Cardiac muscle cell (in vitro differentiated cells and primary cell): ENCODE results near the gene LHFPL6. TPM values are rescaled to one million over a fixed set of nuclear protein-coding genes. Genes with fewer than 3 reads are reported as not detected.

Experiments
- DNase-seq, 2 donors: peaks; one replicate each; pipeline versions ENCODE4 v3.0.0 to v3.0.0-alpha.2; 2010 to 2017; ENCODE audit warnings: low read depth in 1 of 2, low spot score in 1 of 2
- H3K27ac ChIP-seq: fragments of 200-600 bp; sonication (generic); 2 replicates; pipeline ENCODE4 v1.5.1; 2016
- H3K27me3 ChIP-seq: fragments of 200-600 bp; sonication (generic); 2 replicates; pipeline ENCODE4 v1.6.0; 2016; ENCODE audit warnings: control low read depth
- H3K36me3 ChIP-seq: fragments of 200-600 bp; sonication (generic); 2 replicates; pipeline ENCODE4 v1.5.1; 2016; ENCODE audit warnings: control low read depth
- H3K4me1 ChIP-seq: fragments of 200-600 bp; sonication (generic); 2 replicates; pipeline ENCODE4 v1.8.1; 2017; ENCODE audit warnings: low read depth, mild to moderate bottlenecking, mixed run types
- H3K4me3 ChIP-seq: fragments of 200-600 bp; sonication (generic); 2 replicates; pipeline ENCODE4 v1.5.1; 2016; ENCODE audit warnings: mild to moderate bottlenecking
- H3K9me3 ChIP-seq: fragments of 200-600 bp; sonication (generic); 2 replicates; pipeline ENCODE4 v1.5.1; 2017; ENCODE audit warnings: low read depth, mild to moderate bottlenecking, control low read depth
- CTCF ChIP-seq: IDR thresholded peaks from 2 replicates; pipeline ENCODE4 v1.5.1; 2012; ENCODE audit warnings: low read depth, mild to moderate bottlenecking, low read length
- polyA plus RNA-seq: library from polyadenylated mRNA; unstranded; fragments of >200 nt; fragmentation: Nextera tagmentation; extraction: Ambion mirVana; gene quantifications from 2 replicates; pipeline ENCODE4 v1.2.1, GENCODE V29; 2016
- total RNA-seq: library from RNA; depleted of rRNA; stranded (reverse); fragments of >200 nt; gene quantifications from 2 replicates; pipeline ENCODE4 v1.2.3, GENCODE V29; 2016

The LHFPL6 gene
- total and polyA plus RNA-seq, 2 experiments from 2014 or later = 10.0 to 19.2 TPM

GRCh38 chr13:39481491-39481890, 121.5 kb downstream of the LHFPL6 start:
- Histone ChIP-seq H3K27ac (no peak overlapping the region), H3K9me3 (no peaks in the 10 kb centered on the region), H3K27me3 (no peaks in the 10 kb centered on the region), H3K4me1 (no peaks in the 10 kb centered on the region), H3K4me3 (no peak overlapping the region), H3K36me3 (no peaks in the 10 kb centered on the region)
- no peak for TF ChIP-seq CTCF
- peak in 1 of 2 donors; percentile 16 for DNase-seq

- TF ChIP-seq CTCF = no peak
- H3K4me3 ChIP-seq = no peak overlapping the region
- no peaks in the 10 kb centered on the region for H3K36me3 ChIP-seq
- no peaks in the 10 kb centered on the region for H3K27me3 ChIP-seq
- no peaks in the 10 kb centered on the region for H3K4me1 ChIP-seq
- no peak overlapping the region for H3K27ac ChIP-seq
- no peaks in the 10 kb centered on the region for H3K9me3 ChIP-seq
- DNase-seq = peak in 1 of 2 donors; percentile 17
Measured at GRCh38 chr13:39474600-39474999, 128.4 kb downstream of the LHFPL6 start.

GRCh38 chr13:39469676-39470075, 133.3 kb downstream of the LHFPL6 start:
- H3K27me3 ChIP-seq = no peaks in the 10 kb centered on the region
- H3K36me3 ChIP-seq = no peaks in the 10 kb centered on the region
- no peak for TF ChIP-seq CTCF
- no peaks in the 10 kb centered on the region for H3K9me3 ChIP-seq
- H3K27ac ChIP-seq = no peak overlapping the region
- H3K4me3 ChIP-seq = no peak overlapping the region
- no peak for DNase-seq
- no peaks in the 10 kb centered on the region for H3K4me1 ChIP-seq

- Histone ChIP-seq H3K4me1 (no peaks in the 10 kb centered on the region), H3K9me3 (no peaks in the 10 kb centered on the region), H3K27ac (no peak overlapping the region), H3K27me3 (no peaks in the 10 kb centered on the region), H3K4me3 (no peak overlapping the region), H3K36me3 (no peaks in the 10 kb centered on the region)
- no peak for TF ChIP-seq CTCF
- no peak for DNase-seq
Measured at GRCh38 chr13:39468306-39468705, 134.7 kb downstream of the LHFPL6 start.

- H3K27ac ChIP-seq = no peak overlapping the region
- H3K27me3 ChIP-seq = no peaks in the 10 kb centered on the region
- peaks cover 17% of the 10 kb centered on the region for H3K4me1 ChIP-seq
- H3K9me3 ChIP-seq = no peaks in the 10 kb centered on the region
- H3K36me3 ChIP-seq = no peaks in the 10 kb centered on the region
- H3K4me3 ChIP-seq = no peak overlapping the region
- TF ChIP-seq CTCF = no peak
- DNase-seq = no peak
Measured at GRCh38 chr13:39463611-39464010, 139.4 kb downstream of the LHFPL6 start.

GRCh38 chr13:39462906-39463305, 140.1 kb downstream of the LHFPL6 start:
- no peaks in the 10 kb centered on the region for H3K36me3 ChIP-seq
- no peak for DNase-seq
- H3K4me3 ChIP-seq = no peak overlapping the region
- H3K9me3 ChIP-seq = no peaks in the 10 kb centered on the region
- peak overlapping the region; percentile 88 for H3K27ac ChIP-seq
- H3K27me3 ChIP-seq = no peaks in the 10 kb centered on the region
- no peak for TF ChIP-seq CTCF
- peaks cover 17% of the 10 kb centered on the region for H3K4me1 ChIP-seq
